Right lobe of liver (tissue), 6 donors: ENCODE measurements around the gene TMEM106C. TPM values are rescaled to one million over a fixed set of nuclear protein-coding genes. Genes with fewer than 3 reads are reported as not detected.

ENCODE experiments used
- ATAC-seq, 4 donors: fragments of 200-7000 bp; cut with Tn5 transposase; one replicate each; pipeline ENCODE4 v1.9.1; 2020; ENCODE audit warnings: mild to moderate bottlenecking in 4 of 4, moderate library complexity in 4 of 4
- DNase-seq, 3 donors: peaks; one replicate each; pipeline ENCODE4 v3.0.0-alpha.2; 2020
- H3K27ac ChIP-seq, 3 donors: fragments of 200-600 bp; one replicate each; pipeline ENCODE4 v1.8.0; 2022
- H3K27me3 ChIP-seq, 2 donors: fragments of 200-600 bp; one replicate each; pipeline ENCODE4 v1.8.0; 2022
- H3K36me3 ChIP-seq, 4 donors: fragments of 200-600 bp; sonication (generic) in 1 of 4; one replicate each; pipeline versions ENCODE4 v1.5.1 to v1.8.0; 2017 to 2022; ENCODE audit warnings: control low read depth in 1 of 4
- H3K4me1 ChIP-seq, 4 donors: fragments of 200-600 bp; sonication (generic) in 1 of 4; one replicate each; pipeline versions ENCODE4 v1.5.1 to v1.8.0; 2017 to 2022; ENCODE audit warnings: control low read depth in 1 of 4
- H3K4me3 ChIP-seq, 3 donors: fragments of 200-600 bp; one replicate each; pipeline ENCODE4 v1.8.0; 2022
- H3K9me3 ChIP-seq, 4 donors: fragments of 200-600 bp; sonication (generic) in 1 of 4; one replicate each; pipeline versions ENCODE4 v1.5.1 to v1.8.0; 2017 to 2022; ENCODE audit warnings: control low read depth in 1 of 4
- CTCF ChIP-seq, 4 donors: fragments of 200-600 bp in 3 of 4; fragments of 450-650 bp in 1 of 4; IDR thresholded peaks; one replicate each; pipeline versions ENCODE4 v1.5.1 to v1.8.0; 2016 to 2022; ENCODE audit warnings: antibody characterized with exemption in 4 of 4, mild to moderate bottlenecking in 2 of 4
- POLR2A ChIP-seq: fragments of 450-650 bp; IDR thresholded peaks from one replicate; pipeline ENCODE4 v1.6.1; 2017; ENCODE audit warnings: antibody characterized with exemption, mild to moderate bottlenecking
- WGBS: methylation state at CpG from one replicate; pipeline ENCODE4 v1.1.6; 2018; ENCODE audit warnings: low coverage, low lambda C conversion rate; ENCODE audit not compliant: insufficient coverage; ENCODE audit errors: missing lambda C conversion rate; 5-methylcytosine and 5-hydroxymethylcytosine counted together
- intact Hi-C, 2 donors: fragments of 100-400 bp; cut with DNase I; formaldehyde crosslinking; loops; one replicate each; pipeline versions ENCODE4 v1.11.2 to v1.14.1; 2022
- total RNA-seq, 6 experiments: library from RNA; depleted of rRNA in 2 of 6; stranded (reverse); fragments of >200 nt in 2 of 6; fragmentation: NEBNext Ultra II Directional in 3 of 6; extraction: Animal tissue kit (Norgen Biotek cat#: 25700) in 3 of 6; gene quantifications; one replicate each; pipeline versions ENCODE4 v1.1.0 to v1.2.4, GENCODE V29; 2016 to 2023
- donor health status: DM: no; HTN: yes; CAD: no.
- donor health status: DM: no; HTN: no; CAD: no.
- donor health status: DM: no; HTN: no; CAD: no.
- donor health status: DM: no; HTN: yes; CAD: no.
- donor health status: DM: no; HTN: yes; CAD: no.

Gene TMEM106C
- total RNA-seq, 6 experiments from 2014 or later: 13.8 to 55.6 (median 34.7) TPM

- DNase-seq (no peak), ATAC-seq (no peak)
- TF ChIP-seq CTCF (IDR thresholded peaks at IDR 0.05) (no peak), POLR2A (no peak)
- H3K27me3 ChIP-seq: no peaks in the 10 kb centered on the region
- no peak overlapping the region for H3K27ac ChIP-seq
- peaks cover 0 to 4% (median 0%) of the 10 kb centered on the region in 4 donors for H3K4me1 ChIP-seq
- intact Hi-C loops: no loop called here
- no peaks in the 10 kb centered on the region for H3K9me3 ChIP-seq
- no peaks in the 10 kb centered on the region for H3K36me3 ChIP-seq
- 85% methylated on average over 6 of the region's 7 CpGs for WGBS
- no peak overlapping the region for H3K4me3 ChIP-seq
Measured at GRCh38 chr12:48015954-48016353, 52.6 kb downstream of the TMEM106C start.

- H3K4me3 ChIP-seq: no peak overlapping the region
- peaks cover 0 to 4% (median 0%) of the 10 kb centered on the region in 4 donors for H3K4me1 ChIP-seq
- H3K36me3 ChIP-seq: no peaks in the 10 kb centered on the region
- H3K27me3 ChIP-seq: no peaks in the 10 kb centered on the region
- intact Hi-C loops: no loop called here
- ATAC-seq (no peak), DNase-seq (no peak)
- WGBS: 52% methylated on average over 3 of the region's 8 CpGs
- TF ChIP-seq POLR2A: no peak
- no peak for TF ChIP-seq CTCF (IDR thresholded peaks at IDR 0.05)
- no peaks in the 10 kb centered on the region for H3K9me3 ChIP-seq
- H3K27ac ChIP-seq: no peak overlapping the region
Measured at GRCh38 chr12:48016373-48017020, 53.1 kb downstream of the TMEM106C start.

- 87% methylated on average over 4 of the region's 5 CpGs for WGBS
- peaks cover 0 to 4% (median 0%) of the 10 kb centered on the region in 4 donors for H3K4me1 ChIP-seq
- H3K27me3 ChIP-seq: no peaks in the 10 kb centered on the region
- TF ChIP-seq POLR2A: no peak
- no peak for TF ChIP-seq CTCF (IDR thresholded peaks at IDR 0.05)
- H3K27ac ChIP-seq: no peak overlapping the region
- no peak overlapping the region for H3K4me3 ChIP-seq
- H3K9me3 ChIP-seq: no peaks in the 10 kb centered on the region
- intact Hi-C loops: no loop called here
- DNase-seq (no peak), ATAC-seq (no peak)
- H3K36me3 ChIP-seq: no peaks in the 10 kb centered on the region
Measured at GRCh38 chr12:48017496-48017895, 54.1 kb downstream of the TMEM106C start.

- 82% methylated on average over 4 of the region's 4 CpGs for WGBS
- no peaks in the 10 kb centered on the region for H3K27me3 ChIP-seq
- H3K4me3 ChIP-seq: no peak overlapping the region
- intact Hi-C loops: no loop called here
- H3K36me3 ChIP-seq: no peaks in the 10 kb centered on the region
- TF ChIP-seq POLR2A (no peak), CTCF (IDR thresholded peaks at IDR 0.05) (no peak)
- ATAC-seq (no peak), DNase-seq (no peak)
- H3K27ac ChIP-seq: no peak overlapping the region
- peaks cover 0 to 4% (median 0%) of the 10 kb centered on the region in 4 donors for H3K4me1 ChIP-seq
- no peaks in the 10 kb centered on the region for H3K9me3 ChIP-seq
Measured at GRCh38 chr12:48017921-48018617, 54.7 kb downstream of the TMEM106C start.

Other genes with a start within 250 kb of the TMEM106C start
- gene ENDOU, start 238.1 kb upstream of the TMEM106C start, total RNA-seq: not detected
- gene RAPGEF3, start 204.7 kb upstream of the TMEM106C start, total RNA-seq: 1 to 10 TPM in 5 of 6 experiments, under 1 TPM in 1; 0.81 to 4.6 (median 2.6) TPM
- 10 to 100 TPM; 12.4 to 20.4 (median 18.0) TPM for gene SLC48A1, start 190.4 kb upstream of the TMEM106C start, total RNA-seq
- 10 to 100 TPM in 2 of 6 experiments, 1 to 10 TPM in 4; 6.6 to 18.8 (median 8.4) TPM for gene HDAC7, start 143.7 kb upstream of the TMEM106C start, total RNA-seq
- 1 to 10 TPM in 1 of 6 experiments, under 1 TPM in 5; 0.18 to 1.2 (median 0.39) TPM for gene VDR, start 58.6 kb upstream of the TMEM106C start, total RNA-seq
- not detected for gene COL2A1, start 40.9 kb downstream of the TMEM106C start, total RNA-seq
- gene SENP1, start 142.5 kb downstream of the TMEM106C start, total RNA-seq: 1 to 10 TPM; 3.6 to 6.5 (median 5.1) TPM
- gene PFKM, start 155.8 kb downstream of the TMEM106C start, total RNA-seq: 1 to 10 TPM; 4.6 to 8.9 (median 7.8) TPM
- 10 to 100 TPM; 17.7 to 29.3 (median 21.6) TPM for gene ASB8, start 193.9 kb downstream of the TMEM106C start, total RNA-seq
- under 1 TPM in 3 of 6 experiments, not detected in 3; 0.11 to 0.46 (median 0.23) TPM for gene CCDC184, start 220.0 kb downstream of the TMEM106C start, total RNA-seq
- not detected for gene OR10AD1, start 239.7 kb downstream of the TMEM106C start, total RNA-seq